Measurements from ENCODE around the gene TTC39B.

TTC39B gene

GRCh38 chr9:15200111-15200510 is 106.9 kb downstream of the TTC39B start:
- TF ChIP-seq CTCF (conservative IDR thresholded peaks at IDR 0.05; ENCODE audit: control insufficient read depth, insufficient read depth, low read depth, low read length): no peak
- no peak overlapping the region for H3K4me3 ChIP-seq (ENCODE audit: control insufficient read depth, low read depth, low read length)
- no peak for DNase-seq (ENCODE audit: low read depth)

GRCh38 chr9:15192856-15193255 is 114.2 kb downstream of the TTC39B start:
- H3K4me3 ChIP-seq (ENCODE audit: control insufficient read depth, low read depth, low read length): no peak overlapping the region
- no peak for DNase-seq (ENCODE audit: low read depth)

GRCh38 chr9:15191378-15191777 is 115.6 kb downstream of the TTC39B start:
- DNase-seq (ENCODE audit: low read depth): no peak
- TF ChIP-seq CTCF (conservative IDR thresholded peaks at IDR 0.05; ENCODE audit: control insufficient read depth, insufficient read depth, low read depth, low read length): no peak
- no peak overlapping the region for H3K4me3 ChIP-seq (ENCODE audit: control insufficient read depth, low read depth, low read length)

More at GRCh38 chr9:15192856-15193255, 114.2 kb downstream of the TTC39B start:
- no peak for TF ChIP-seq CTCF (conservative IDR thresholded peaks at IDR 0.05; ENCODE audit: control insufficient read depth, insufficient read depth, low read depth, low read length)

- no peak overlapping the region for H3K4me3 ChIP-seq (ENCODE audit: control insufficient read depth, low read depth, low read length)
- no peak for TF ChIP-seq CTCF (conservative IDR thresholded peaks at IDR 0.05; ENCODE audit: control insufficient read depth, insufficient read depth, low read depth, low read length)
- DNase-seq (ENCODE audit: low read depth): no peak
Measured at GRCh38 chr9:15189481-15189880, 117.5 kb downstream of the TTC39B start.

- H3K4me3 ChIP-seq (ENCODE audit: control insufficient read depth, low read depth, low read length): no peak overlapping the region
- no peak for TF ChIP-seq CTCF (conservative IDR thresholded peaks at IDR 0.05; ENCODE audit: control insufficient read depth, insufficient read depth, low read depth, low read length)
- DNase-seq (ENCODE audit: low read depth): no peak
Measured at GRCh38 chr9:15187589-15187988, 119.4 kb downstream of the TTC39B start.

- DNase-seq (ENCODE audit: low read depth): no peak
- no peak for TF ChIP-seq CTCF (conservative IDR thresholded peaks at IDR 0.05; ENCODE audit: control insufficient read depth, insufficient read depth, low read depth, low read length)
- H3K4me3 ChIP-seq (ENCODE audit: control insufficient read depth, low read depth, low read length): no peak overlapping the region
Measured at GRCh38 chr9:15182730-15183129, 124.3 kb downstream of the TTC39B start.

- no peak overlapping the region for H3K4me3 ChIP-seq (ENCODE audit: control insufficient read depth, low read depth, low read length)
- DNase-seq (ENCODE audit: low read depth): no peak
- no peak for TF ChIP-seq CTCF (conservative IDR thresholded peaks at IDR 0.05; ENCODE audit: control insufficient read depth, insufficient read depth, low read depth, low read length)
Measured at GRCh38 chr9:15182101-15182551, 124.9 kb downstream of the TTC39B start.

Data from fibroblast of mammary gland (primary cell).